H1 (cell line): ENCODE results near the gene ZNF532. TPM values are rescaled to one million over a fixed set of nuclear protein-coding genes. Genes with fewer than 3 reads are reported as not detected.

Source experiments
- CTCF ChIA-PET: fragments of 300-600 bp; sonication (Branson Sonifier 250); formaldehyde crosslinking; loops from one replicate; lab custom pipeline; 2021; ENCODE audit not compliant: partially characterized antibody; lab: Charles Lee
- POLR2A ChIA-PET: fragments of 300-600 bp; sonication (Branson Sonifier 250); formaldehyde crosslinking; loops from one replicate; lab custom pipeline; 2021; ENCODE audit warnings: inconsistent platforms; ENCODE audit not compliant: partially characterized antibody; lab: Charles Lee
- DNase-seq, 2 experiments: peaks; one replicate each; pipeline versions ENCODE4 v3.0.0 to v3.0.0-alpha.2; 2010 to 2022; ENCODE audit warnings: low spot score in 2 of 2, low read depth in 1 of 2, mixed read lengths in 1 of 2
- FAIRE-seq: peaks from 2 replicates; lab custom pipeline; 2011; peaks lifted over from hg19 to GRCh38; lab: Jason Lieb, UNC
- H2AFZ ChIP-seq: 2 replicates; pipeline ENCODE4 v1.8.1; 2012; ENCODE audit warnings: low read length, inconsistent platforms
- H2AK5ac ChIP-seq: 2 replicates; pipeline ENCODE4 v1.6.1; 2013; ENCODE audit warnings: low read depth, low read length
- H2BK120ac ChIP-seq: replicated peaks from 2 replicates; pipeline ENCODE3; 2013; ENCODE audit warnings: low read depth, low read length, inconsistent platforms
- H2BK12ac ChIP-seq: 2 replicates; pipeline ENCODE4 v1.6.1; 2013; ENCODE audit warnings: low read depth, low read length
- H2BK15ac ChIP-seq: 2 replicates; pipeline ENCODE4 v1.6.1; 2013; ENCODE audit warnings: low read length
- H2BK20ac ChIP-seq: 2 replicates; pipeline ENCODE4 v1.6.1; 2013; ENCODE audit warnings: low read length
- H2BK5ac ChIP-seq: 2 replicates; pipeline ENCODE4 v1.6.1; 2013; ENCODE audit warnings: low read depth, low read length
- H3K14ac ChIP-seq: 2 replicates; pipeline ENCODE4 v1.6.1; 2013; ENCODE audit warnings: inconsistent platforms; ENCODE audit not compliant: insufficient read length
- H3K18ac ChIP-seq: 2 replicates; pipeline ENCODE4 v1.6.1; 2013; ENCODE audit warnings: low read length; ENCODE audit errors: extremely low read depth
- H3K23ac ChIP-seq: 2 replicates; pipeline ENCODE4 v1.6.1; 2013; ENCODE audit warnings: inconsistent platforms; ENCODE audit not compliant: insufficient read length
- H3K23me2 ChIP-seq: 2 replicates; pipeline ENCODE4 v1.6.1; 2013; ENCODE audit warnings: low read depth, low read length
- H3K27ac ChIP-seq: 2 replicates; pipeline ENCODE4 v1.6.1; 2011; ENCODE audit warnings: low read depth, low read length, inconsistent platforms
- H3K27me3 ChIP-seq, 4 experiments: replicated peaks in 1 of 4; 1 replicate in 1 of 4; 2 replicates in 3 of 4; pipeline versions ENCODE4 v1.6.1 to v1.8.1; 2011 to 2013; ENCODE audit warnings: low read length in 3 of 4, mild to moderate bottlenecking in 3 of 4, inconsistent platforms in 2 of 4, mixed read lengths in 2 of 4, moderate library complexity in 1 of 4; ENCODE audit not compliant: control insufficient read depth in 3 of 4, insufficient read depth in 3 of 4; ENCODE audit errors: extremely low read depth in 1 of 4
- H3K36me3 ChIP-seq, 4 experiments: 2 replicates each; pipeline versions ENCODE4 v1.6.1 to v1.8.1; 2011 to 2013; ENCODE audit warnings: mild to moderate bottlenecking in 4 of 4, low read length in 3 of 4, moderate library complexity in 2 of 4, control low read depth in 1 of 4, inconsistent platforms in 1 of 4; ENCODE audit not compliant: insufficient read depth in 4 of 4, control insufficient read depth in 2 of 4
- H3K4ac ChIP-seq: replicated peaks from 2 replicates; pipeline ENCODE3; 2013; ENCODE audit warnings: low read length, low read depth, mixed read lengths, inconsistent platforms; ENCODE audit not compliant: insufficient read length
- H3K4me1 ChIP-seq, 4 experiments: replicated peaks in 1 of 4; 1 replicate in 1 of 4; 2 replicates in 3 of 4; pipeline versions ENCODE4 v1.6.1 to v1.8.1; 2011 to 2013; ENCODE audit warnings: low read length in 3 of 4, inconsistent platforms in 2 of 4, mixed read lengths in 1 of 4; ENCODE audit not compliant: insufficient read depth in 4 of 4, control insufficient read depth in 3 of 4
- H3K4me2 ChIP-seq, 2 experiments: 2 replicates each; pipeline versions ENCODE4 v1.6.1 to v1.8.1; 2011 to 2013; ENCODE audit warnings: low read depth in 2 of 2, low read length in 2 of 2, control low read depth in 1 of 2, inconsistent platforms in 1 of 2, mild to moderate bottlenecking in 1 of 2; ENCODE audit not compliant: insufficient read depth in 1 of 2
- H3K4me3 ChIP-seq, 4 experiments: fragments of 200-600, 300-600 bp in 1 of 4; sonication (generic), shearing (Covaris generic), sonication (Bioruptor Twin) in 1 of 4; 2 replicates each; pipeline versions ENCODE4 v1.5.1 to v1.8.1; 2011 to 2016; ENCODE audit warnings: low read length in 4 of 4, low read depth in 3 of 4, control low read depth in 2 of 4, inconsistent platforms in 2 of 4, mild to moderate bottlenecking in 2 of 4, mixed read lengths in 1 of 4, moderate library complexity in 1 of 4; ENCODE audit not compliant: insufficient read depth in 2 of 4; ENCODE audit errors: extremely low read depth in 1 of 4
- H3K56ac ChIP-seq: replicated peaks from 2 replicates; pipeline ENCODE3; 2013; ENCODE audit warnings: low read depth, mild to moderate bottlenecking, mixed read lengths, low read length, inconsistent platforms; ENCODE audit not compliant: insufficient read length
- H3K79me1 ChIP-seq: 2 replicates; pipeline ENCODE4 v1.6.1; 2013; ENCODE audit warnings: low read depth, low read length, control low read depth
- H3K79me2 ChIP-seq, 2 experiments: 2 replicates each; pipeline versions ENCODE4 v1.6.1 to v1.8.1; 2012 to 2013; ENCODE audit warnings: low read length in 2 of 2, mild to moderate bottlenecking in 2 of 2, inconsistent platforms in 1 of 2; ENCODE audit not compliant: insufficient read depth in 2 of 2, control insufficient read depth in 1 of 2
- H3K9ac ChIP-seq, 4 experiments: replicated peaks in 1 of 4; 1 replicate in 1 of 4; 2 replicates in 3 of 4; pipeline versions ENCODE4 v1.6.1 to v1.8.1; 2011 to 2013; ENCODE audit warnings: low read depth in 3 of 4, low read length in 3 of 4, control low read depth in 2 of 4, mild to moderate bottlenecking in 2 of 4, moderate library complexity in 2 of 4, inconsistent platforms in 1 of 4; ENCODE audit errors: extremely low read depth in 1 of 4
- H3K9me3 ChIP-seq, 2 experiments: 2 replicates each; pipeline versions ENCODE4 v1.6.1 to v1.8.1; 2012 to 2013; ENCODE audit warnings: mild to moderate bottlenecking in 2 of 2, moderate library complexity in 2 of 2, control low read depth in 1 of 2, inconsistent platforms in 1 of 2, low read depth in 1 of 2, low read length in 1 of 2, mixed read lengths in 1 of 2; ENCODE audit not compliant: insufficient read depth in 2 of 2
- H4K20me1 ChIP-seq, 2 experiments: replicated peaks in 1 of 2; 2 replicates each; pipeline versions ENCODE3 to v1.8.1; 2011 to 2013; ENCODE audit warnings: inconsistent platforms in 2 of 2, low read length in 2 of 2, mild to moderate bottlenecking in 1 of 2; ENCODE audit not compliant: insufficient read depth in 2 of 2, control insufficient read depth in 1 of 2
- H4K5ac ChIP-seq: 2 replicates; pipeline ENCODE4 v1.6.1; 2013; ENCODE audit warnings: low read length, low read depth, mixed read lengths, inconsistent platforms; ENCODE audit not compliant: insufficient read length
- H4K8ac ChIP-seq: 2 replicates; pipeline ENCODE4 v1.8.0; 2013; ENCODE audit warnings: mild to moderate bottlenecking, moderate library complexity, low read length, inconsistent platforms; ENCODE audit not compliant: insufficient read depth; ENCODE audit errors: extremely low read depth
- H4K91ac ChIP-seq: replicated peaks from 2 replicates; pipeline ENCODE3; 2013; ENCODE audit warnings: low read length, mixed read lengths, inconsistent platforms; ENCODE audit not compliant: insufficient read length
- ATF2 ChIP-seq: IDR thresholded peaks from 2 replicates; pipeline ENCODE4 v1.6.1; 2012; ENCODE audit warnings: low read length, inconsistent platforms
- JUND ChIP-seq: IDR thresholded peaks from 2 replicates; pipeline ENCODE4 v1.6.1; 2011; ENCODE audit warnings: mild to moderate bottlenecking, improper control_type of control experiment, low read length
- KDM1A ChIP-seq: fragments of 200-600, 300-600 bp; sonication (generic); IDR thresholded peaks from 2 replicates; pipeline ENCODE4 v1.7.1; 2016; ENCODE audit warnings: mild to moderate bottlenecking, low read length, borderline replicate concordance
- TAF7 ChIP-seq: optimal IDR thresholded peaks from 2 replicates; pipeline ENCODE3; 2011; ENCODE audit warnings: low read depth, mild to moderate bottlenecking, inconsistent platforms, low read length, moderate library complexity, borderline replicate concordance
- WGBS, 2 experiments: shearing (Covaris generic) in 1 of 2; methylation state at CpG; one replicate each; pipeline versions ENCODE4 v1.1.6 to v1.1.7; 2013 to 2015; ENCODE audit warnings: low lambda C conversion rate in 2 of 2, mixed read lengths in 2 of 2, inconsistent platforms in 1 of 2, low coverage in 1 of 2, missing lambda C conversion rate in 1 of 2; ENCODE audit not compliant: insufficient replicate concordance in 2 of 2, insufficient coverage in 1 of 2, insufficient read length in 1 of 2; ENCODE audit errors: extremely low coverage in 1 of 2, missing lambda C conversion rate in 1 of 2; 5-methylcytosine and 5-hydroxymethylcytosine counted together
- polyA plus RNA-seq, 7 experiments: library from polyadenylated mRNA; depleted of rRNA in 3 of 7; stranded (reverse) in 5 of 7; unstranded in 2 of 7; fragments of >200 nt in 5 of 7; fragments of 200-250 nt in 2 of 7; gene quantifications; 1 replicate in 5 of 7; 2 replicates in 1 of 7; 4 replicates in 1 of 7; pipeline versions ENCODE4 v1.2.1 to v1.2.3, GENCODE V29; 2011 to 2013; ENCODE audit warnings: missing spikeins in 2 of 7, mixed read lengths in 2 of 7
- total RNA-seq: library from RNA; stranded (reverse); fragmentation: NEBNext Ultra II Directional; extraction: Animal tissue kit (Norgen Biotek cat#: 25700); gene quantifications from 2 replicates; pipeline ENCODE4 v1.2.1, GENCODE V29; 2021

The ZNF532 gene
- total and polyA plus RNA-seq, 2 of the 8 experiments (the other 6 are each of a cell fraction or from before 2014, with no cell fraction given) = 143 to 240 TPM

- H3K23ac ChIP-seq = no peak overlapping the region
- H4K91ac ChIP-seq = peak overlapping the region; percentile 57
- ChIA-PET CTCF (interaction anchor here (1.2 to 2.1 kb wide), 3 partner anchors 11 to 87 kb away, joined by 6 to 13 read pairs (median 7); no protein-coding TSS in a partner anchor), POLR2A (interaction anchor here (0.7 to 29.3 kb wide), 11 partner anchors 9 to 83 kb away, joined by 3 to 622 read pairs (median 9); no protein-coding TSS in a partner anchor)
- 0 out of 2 replicates have a peak overlapping the region, but pooled peaks have one; percentile 84 for H2AK5ac ChIP-seq
- WGBS, 2 experiments = 94% methylated on average over 6 of the region's 6 CpGs; no CpG with 5 or more reads in 1 of the 2 experiments
- H3K4ac ChIP-seq = no peak overlapping the region
- FAIRE-seq (no peak), DNase-seq (no peak)
- peaks cover 30 to 81% (median 56%) of the 10 kb centered on the region in 4 experiments for H3K36me3 ChIP-seq
- no peaks in the 10 kb centered on the region for H3K27me3 ChIP-seq
- H3K9ac ChIP-seq = no peak overlapping the region
- peaks cover 22 to 41% (median 34%) of the 10 kb centered on the region in 4 experiments for H3K4me1 ChIP-seq
- no peak overlapping the region for H3K14ac ChIP-seq
- H2AFZ ChIP-seq = no peak overlapping the region
- peak overlapping the region; percentile 38 for H4K5ac ChIP-seq
- peak overlapping the region; percentile 63; the same call in 1 of the 2 replicates for H3K18ac ChIP-seq
- H3K4me2 ChIP-seq = peak overlapping the region in 1 of 2 experiments; percentile 77; a peak in 2 of 4 replicates
- TF ChIP-seq ATF2 = 0 out of 2 replicates have a peak, but pooled peaks have one; percentile 26
- TF ChIP-seq JUND = no peak
- peak; percentile 21 for TF ChIP-seq TAF7
- TF ChIP-seq KDM1A = peak; percentile 36; the same call in 1 of the 2 replicates
- peaks cover 5% of the 10 kb centered on the region; the same call in 1 of the 2 replicates for H3K23me2 ChIP-seq
- peaks cover 3 to 5% of the 10 kb centered on the region in 2 experiments; a peak in 2 of 4 replicates for H3K9me3 ChIP-seq
- peak overlapping the region in 1 of 4 experiments; percentile 61; a peak in 1 of 8 replicates for H3K4me3 ChIP-seq
- no peak overlapping the region for H3K56ac ChIP-seq
- H4K8ac ChIP-seq = no peak overlapping the region
- 0 out of 2 replicates have a peak overlapping the region, but pooled peaks have one; percentile 66 for H3K27ac ChIP-seq
- no peak overlapping the region for H2BK15ac ChIP-seq
- H4K20me1 ChIP-seq = peaks cover 5 to 15% of the 10 kb centered on the region in 2 experiments
- H2BK20ac ChIP-seq = no peak overlapping the region
- H3K79me1 ChIP-seq = peaks cover 8% of the 10 kb centered on the region; the same call in 1 of the 2 replicates
- no peak overlapping the region for H2BK12ac ChIP-seq
- peaks cover 47 to 94% of the 10 kb centered on the region in 2 experiments for H3K79me2 ChIP-seq
- H2BK5ac ChIP-seq = peak overlapping the region; percentile 9; the same call in 1 of the 2 replicates
- no peak overlapping the region for H2BK120ac ChIP-seq
These were observed 3.8 kb downstream of the ZNF532 start for GRCh38 chr18:58868440-58868839.
